ENCODE data around the gene GABPB2.

Gene GABPB2

DNA sequence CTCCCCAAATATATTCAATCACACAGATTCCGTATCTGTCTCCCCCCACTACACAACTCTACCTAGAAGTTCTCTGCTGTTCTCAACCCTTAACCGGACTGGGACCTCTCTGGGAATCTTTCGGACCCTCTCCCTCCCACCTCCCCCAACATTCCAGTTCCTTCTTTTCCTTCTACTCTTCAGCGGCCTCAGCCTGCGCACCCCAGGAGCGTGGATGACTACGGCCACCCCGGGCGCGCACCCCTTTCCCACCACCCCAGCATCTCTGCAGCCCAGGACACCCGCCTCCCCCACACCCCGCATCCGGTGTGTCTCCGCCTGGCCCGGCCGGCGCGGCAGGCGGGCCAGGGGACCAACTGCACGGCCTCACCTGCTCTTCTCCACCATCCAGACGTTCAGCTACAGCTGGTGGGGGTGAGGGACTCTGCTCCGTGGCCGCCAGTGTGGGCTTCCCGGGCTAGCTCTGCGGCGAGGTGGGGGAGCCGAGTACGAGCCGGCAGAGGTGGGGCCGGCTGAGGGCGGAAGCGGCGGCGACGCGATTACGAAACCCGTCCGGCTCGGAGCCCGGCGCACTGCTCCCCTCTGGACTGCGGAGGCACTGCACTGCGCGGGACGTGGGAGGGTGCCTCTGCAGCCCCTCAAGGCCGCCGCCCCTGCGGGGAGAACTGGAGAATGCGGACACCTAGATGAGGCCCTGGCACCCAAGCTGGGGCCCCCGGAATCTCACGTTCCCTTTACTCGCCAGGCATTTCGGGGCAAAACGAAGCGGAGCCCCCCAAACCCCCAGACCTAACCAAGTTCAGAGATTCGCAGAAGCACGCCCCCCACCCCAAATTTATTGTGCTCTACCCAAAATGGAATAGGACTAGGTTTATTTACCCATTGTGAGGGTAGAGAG is 11.2 kb upstream of the GABPB2 start, which contains the start of gene CDC42SE1 (continued):
- TF ChIP-seq, protein P1, sequence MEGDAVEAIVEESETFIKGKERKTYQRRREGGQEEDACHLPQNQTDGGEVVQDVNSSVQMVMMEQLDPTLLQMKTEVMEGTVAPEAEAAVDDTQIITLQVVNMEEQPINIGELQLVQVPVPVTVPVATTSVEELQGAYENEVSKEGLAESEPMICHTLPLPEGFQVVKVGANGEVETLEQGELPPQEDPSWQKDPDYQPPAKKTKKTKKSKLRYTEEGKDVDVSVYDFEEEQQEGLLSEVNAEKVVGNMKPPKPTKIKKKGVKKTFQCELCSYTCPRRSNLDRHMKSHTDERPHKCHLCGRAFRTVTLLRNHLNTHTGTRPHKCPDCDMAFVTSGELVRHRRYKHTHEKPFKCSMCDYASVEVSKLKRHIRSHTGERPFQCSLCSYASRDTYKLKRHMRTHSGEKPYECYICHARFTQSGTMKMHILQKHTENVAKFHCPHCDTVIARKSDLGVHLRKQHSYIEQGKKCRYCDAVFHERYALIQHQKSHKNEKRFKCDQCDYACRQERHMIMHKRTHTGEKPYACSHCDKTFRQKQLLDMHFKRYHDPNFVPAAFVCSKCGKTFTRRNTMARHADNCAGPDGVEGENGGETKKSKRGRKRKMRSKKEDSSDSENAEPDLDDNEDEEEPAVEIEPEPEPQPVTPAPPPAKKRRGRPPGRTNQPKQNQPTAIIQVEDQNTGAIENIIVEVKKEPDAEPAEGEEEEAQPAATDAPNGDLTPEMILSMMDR (tag by site-specific recombination; IDR thresholded peaks at IDR 0.05): peak; percentile 98
- TF ChIP-seq ZIC2 (tag by site-specific recombination; IDR thresholded peaks at IDR 0.05) (peak; percentile 89), BCL6B (tag by site-specific recombination; IDR thresholded peaks at IDR 0.05) (no peak), ZBTB44 (tag by site-specific recombination; IDR thresholded peaks at IDR 0.05) (no peak; the same call in 1 of the 2 replicates), ZNF274 (IDR thresholded peaks at IDR 0.05; ENCODE audit: low read length) (no peak), ZNF274 (tag by site-specific recombination; IDR thresholded peaks at IDR 0.05; ENCODE audit: borderline replicate concordance) (no peak), BCL11A (tag by site-specific recombination; IDR thresholded peaks at IDR 0.05; ENCODE audit: low read depth) (0 out of 2 replicates have a peak, but pooled peaks have one; percentile 40), ZNF155 (tag by site-specific recombination; IDR thresholded peaks at IDR 0.05) (no peak), ZNF211 (tag by site-specific recombination; IDR thresholded peaks at IDR 0.05; ENCODE audit: low read depth) (no peak), ZFP69B (tag by site-specific recombination; IDR thresholded peaks at IDR 0.05) (peak; percentile 98), ZNF473 (tag by site-specific recombination; IDR thresholded peaks at IDR 0.05) (no peak), KLF1 (tag by site-specific recombination; IDR thresholded peaks at IDR 0.05) (peak; percentile 77), ZNF548 (tag by site-specific recombination; IDR thresholded peaks at IDR 0.05) (no peak), ZSCAN16 (tag by site-specific recombination; IDR thresholded peaks at IDR 0.05) (no peak), ZNF837 (tag by site-specific recombination; IDR thresholded peaks at IDR 0.05) (no peak), AEBP2 (tag by site-specific recombination; IDR thresholded peaks at IDR 0.05; ENCODE audit: borderline replicate concordance) (no peak), ZNF785 (tag by site-specific recombination; IDR thresholded peaks at IDR 0.05) (no peak), ZNF221 (tag by site-specific recombination; IDR thresholded peaks at IDR 0.05; ENCODE audit: borderline replicate concordance) (no peak), ZBTB48 (tag by site-specific recombination; IDR thresholded peaks at IDR 0.05) (0 out of 2 replicates have a peak, but pooled peaks have one; percentile 23), ZNF280D (tag by site-specific recombination; IDR thresholded peaks at IDR 0.05) (no peak; the same call in 1 of the 2 replicates), ZBTB1 (tag by site-specific recombination; IDR thresholded peaks at IDR 0.05) (no peak; the same call in 1 of the 2 replicates), ZNF514 (tag by site-specific recombination; IDR thresholded peaks at IDR 0.05) (no peak)
- TF ChIP-seq, protein P2, sequence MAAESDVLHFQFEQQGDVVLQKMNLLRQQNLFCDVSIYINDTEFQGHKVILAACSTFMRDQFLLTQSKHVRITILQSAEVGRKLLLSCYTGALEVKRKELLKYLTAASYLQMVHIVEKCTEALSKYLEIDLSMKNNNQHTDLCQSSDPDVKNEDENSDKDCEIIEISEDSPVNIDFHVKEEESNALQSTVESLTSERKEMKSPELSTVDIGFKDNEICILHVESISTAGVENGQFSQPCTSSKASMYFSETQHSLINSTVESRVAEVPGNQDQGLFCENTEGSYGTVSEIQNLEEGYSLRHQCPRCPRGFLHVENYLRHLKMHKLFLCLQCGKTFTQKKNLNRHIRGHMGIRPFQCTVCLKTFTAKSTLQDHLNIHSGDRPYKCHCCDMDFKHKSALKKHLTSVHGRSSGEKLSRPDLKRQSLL (tag by site-specific recombination; IDR thresholded peaks at IDR 0.05): 0 out of 2 replicates have a peak, but pooled peaks have one; percentile 45
- TF ChIP-seq, protein P3, sequence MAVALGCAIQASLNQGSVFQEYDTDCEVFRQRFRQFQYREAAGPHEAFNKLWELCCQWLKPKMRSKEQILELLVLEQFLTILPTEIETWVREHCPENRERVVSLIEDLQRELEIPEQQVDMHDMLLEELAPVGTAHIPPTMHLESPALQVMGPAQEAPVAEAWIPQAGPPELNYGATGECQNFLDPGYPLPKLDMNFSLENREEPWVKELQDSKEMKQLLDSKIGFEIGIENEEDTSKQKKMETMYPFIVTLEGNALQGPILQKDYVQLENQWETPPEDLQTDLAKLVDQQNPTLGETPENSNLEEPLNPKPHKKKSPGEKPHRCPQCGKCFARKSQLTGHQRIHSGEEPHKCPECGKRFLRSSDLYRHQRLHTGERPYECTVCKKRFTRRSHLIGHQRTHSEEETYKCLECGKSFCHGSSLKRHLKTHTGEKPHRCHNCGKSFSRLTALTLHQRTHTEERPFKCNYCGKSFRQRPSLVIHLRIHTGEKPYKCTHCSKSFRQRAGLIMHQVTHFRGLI (tag by site-specific recombination; IDR thresholded peaks at IDR 0.05): 0 out of 2 replicates have a peak, but pooled peaks have one; percentile 41
- TF ChIP-seq, protein P4, sequence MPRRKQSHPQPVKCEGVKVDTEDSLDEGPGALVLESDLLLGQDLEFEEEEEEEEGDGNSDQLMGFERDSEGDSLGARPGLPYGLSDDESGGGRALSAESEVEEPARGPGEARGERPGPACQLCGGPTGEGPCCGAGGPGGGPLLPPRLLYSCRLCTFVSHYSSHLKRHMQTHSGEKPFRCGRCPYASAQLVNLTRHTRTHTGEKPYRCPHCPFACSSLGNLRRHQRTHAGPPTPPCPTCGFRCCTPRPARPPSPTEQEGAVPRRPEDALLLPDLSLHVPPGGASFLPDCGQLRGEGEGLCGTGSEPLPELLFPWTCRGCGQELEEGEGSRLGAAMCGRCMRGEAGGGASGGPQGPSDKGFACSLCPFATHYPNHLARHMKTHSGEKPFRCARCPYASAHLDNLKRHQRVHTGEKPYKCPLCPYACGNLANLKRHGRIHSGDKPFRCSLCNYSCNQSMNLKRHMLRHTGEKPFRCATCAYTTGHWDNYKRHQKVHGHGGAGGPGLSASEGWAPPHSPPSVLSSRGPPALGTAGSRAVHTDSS (tag by site-specific recombination; IDR thresholded peaks at IDR 0.05): no peak

Data from HEK293 (cell line).